ENCODE data around the gene GJB1.
"Not testable (repeated sequence)": the region's sequence is repeated elsewhere in the genome, so short reads cannot be mapped to it uniquely, and the experiment has no call there.

The GJB1 gene

GRCh38 chrX:71222929-71223328 is at the start of gene GJB1:
TSS of gene GJB1 (plus strand) at chrX:71223224. CDS start at chrX:71223708, 484 bp downstream.
- H3K4me3 ChIP-seq (ENCODE audit: low read depth, low read length) = no peak within 1 kb of the TSS
- peaks cover 6% of the 10 kb centered on the region for H3K4me1 ChIP-seq (ENCODE audit: control insufficient read depth, insufficient read depth, low read length)
- no peaks in the 10 kb centered on the region for H3K9me3 ChIP-seq (ENCODE audit: control insufficient read depth, insufficient read depth, low read length)
- no peaks in the 10 kb centered on the region for H3K36me3 ChIP-seq (ENCODE audit: control insufficient read depth, insufficient read depth, low read length)
- no peaks in the 10 kb centered on the region for H3K27me3 ChIP-seq (ENCODE audit: control insufficient read depth, insufficient read depth, low read length)
- no peak within 1 kb of the TSS for H3K9ac ChIP-seq (ENCODE audit: low read depth, low read length)

GRCh38 chrX:71173440-71173839 is 49.6 kb upstream of the GJB1 start:
- Histone ChIP-seq H3K4me3 (ENCODE audit: low read depth, low read length) (no peak overlapping the region), H3K9me3 (ENCODE audit: control insufficient read depth, insufficient read depth, low read length) (peaks cover 3% of the 10 kb centered on the region), H3K27me3 (ENCODE audit: control insufficient read depth, insufficient read depth, low read length) (no peaks in the 10 kb centered on the region), H3K4me1 (ENCODE audit: control insufficient read depth, insufficient read depth, low read length) (peaks cover 7% of the 10 kb centered on the region), H3K36me3 (ENCODE audit: control insufficient read depth, insufficient read depth, low read length) (no peaks in the 10 kb centered on the region), H3K9ac (ENCODE audit: low read depth, low read length) (no peak overlapping the region)

- H3K4me1 ChIP-seq (ENCODE audit: control insufficient read depth, insufficient read depth, low read length) = peaks cover 9% of the 10 kb centered on the region
- no peaks in the 10 kb centered on the region for H3K27me3 ChIP-seq (ENCODE audit: control insufficient read depth, insufficient read depth, low read length)
- no peak overlapping the region for H3K9ac ChIP-seq (ENCODE audit: low read depth, low read length)
- H3K36me3 ChIP-seq (ENCODE audit: control insufficient read depth, insufficient read depth, low read length) = no peaks in the 10 kb centered on the region
- no peaks in the 10 kb centered on the region for H3K9me3 ChIP-seq (ENCODE audit: control insufficient read depth, insufficient read depth, low read length)
- no peak overlapping the region for H3K4me3 ChIP-seq (ENCODE audit: low read depth, low read length)
These were observed 48.2 kb upstream of the GJB1 start for GRCh38 chrX:71174795-71175194.

GRCh38 chrX:71175531-71175930 is 47.5 kb upstream of the GJB1 start:
- no peak overlapping the region for H3K4me3 ChIP-seq (ENCODE audit: low read depth, low read length)
- H3K36me3 ChIP-seq (ENCODE audit: control insufficient read depth, insufficient read depth, low read length) = no peaks in the 10 kb centered on the region
- no peaks in the 10 kb centered on the region for H3K27me3 ChIP-seq (ENCODE audit: control insufficient read depth, insufficient read depth, low read length)
- no peak overlapping the region for H3K9ac ChIP-seq (ENCODE audit: low read depth, low read length)
- H3K4me1 ChIP-seq (ENCODE audit: control insufficient read depth, insufficient read depth, low read length) = peaks cover 8% of the 10 kb centered on the region
- no peaks in the 10 kb centered on the region for H3K9me3 ChIP-seq (ENCODE audit: control insufficient read depth, insufficient read depth, low read length)

- Histone ChIP-seq H3K9me3 (ENCODE audit: control insufficient read depth, insufficient read depth, low read length) (no peaks in the 10 kb centered on the region), H3K4me1 (ENCODE audit: control insufficient read depth, insufficient read depth, low read length) (peaks cover 2% of the 10 kb centered on the region), H3K9ac (ENCODE audit: low read depth, low read length) (no peak overlapping the region), H3K27me3 (ENCODE audit: control insufficient read depth, insufficient read depth, low read length) (no peaks in the 10 kb centered on the region), H3K36me3 (ENCODE audit: control insufficient read depth, insufficient read depth, low read length) (no peaks in the 10 kb centered on the region), H3K4me3 (ENCODE audit: low read depth, low read length) (no peak overlapping the region)
These were observed 45.7 kb upstream of the GJB1 start for GRCh38 chrX:71177327-71177726.

- Histone ChIP-seq H3K9ac (ENCODE audit: low read depth, low read length) (no peak overlapping the region), H3K4me3 (ENCODE audit: low read depth, low read length) (no peak overlapping the region), H3K9me3 (ENCODE audit: control insufficient read depth, insufficient read depth, low read length) (no peaks in the 10 kb centered on the region), H3K27me3 (ENCODE audit: control insufficient read depth, insufficient read depth, low read length) (no peaks in the 10 kb centered on the region), H3K36me3 (ENCODE audit: control insufficient read depth, insufficient read depth, low read length) (no peaks in the 10 kb centered on the region), H3K4me1 (ENCODE audit: control insufficient read depth, insufficient read depth, low read length) (peaks cover 12% of the 10 kb centered on the region)
These were observed 44.1 kb upstream of the GJB1 start for GRCh38 chrX:71178908-71179307.

- not testable (repeated sequence) for H3K4me3 ChIP-seq (ENCODE audit: low read depth, low read length); H3K9ac ChIP-seq (ENCODE audit: low read depth, low read length); H3K9me3 ChIP-seq (ENCODE audit: control insufficient read depth, insufficient read depth, low read length); H3K36me3 ChIP-seq (ENCODE audit: control insufficient read depth, insufficient read depth, low read length); H3K27me3 ChIP-seq (ENCODE audit: control insufficient read depth, insufficient read depth, low read length)
- peaks cover 12% of the 10 kb centered on the region for H3K4me1 ChIP-seq (ENCODE audit: control insufficient read depth, insufficient read depth, low read length)
These were observed 42.3 kb upstream of the GJB1 start for GRCh38 chrX:71180579-71181265.

- H3K4me1 ChIP-seq (ENCODE audit: control insufficient read depth, insufficient read depth, low read length) = peaks cover 12% of the 10 kb centered on the region
- H3K9me3 ChIP-seq (ENCODE audit: control insufficient read depth, insufficient read depth, low read length) = peaks cover 4% of the 10 kb centered on the region
- no peaks in the 10 kb centered on the region for H3K36me3 ChIP-seq (ENCODE audit: control insufficient read depth, insufficient read depth, low read length)
- peak overlapping the region; percentile 28 for H3K9ac ChIP-seq (ENCODE audit: low read depth, low read length)
- H3K4me3 ChIP-seq (ENCODE audit: low read depth, low read length) = peak overlapping the region; percentile 45
- no peaks in the 10 kb centered on the region for H3K27me3 ChIP-seq (ENCODE audit: control insufficient read depth, insufficient read depth, low read length)
These were observed 41.5 kb upstream of the GJB1 start for GRCh38 chrX:71181558-71181909.

- Histone ChIP-seq H3K9me3 (ENCODE audit: control insufficient read depth, insufficient read depth, low read length) (peaks cover 4% of the 10 kb centered on the region), H3K4me3 (ENCODE audit: low read depth, low read length) (peak overlapping the region; percentile 45), H3K27me3 (ENCODE audit: control insufficient read depth, insufficient read depth, low read length) (no peaks in the 10 kb centered on the region)
These were observed 40.9 kb upstream of the GJB1 start for GRCh38 chrX:71181910-71182799.

GRCh38 chrX:71182871-71183270 is 40.2 kb upstream of the GJB1 start:
- peaks cover 12% of the 10 kb centered on the region for H3K4me1 ChIP-seq (ENCODE audit: control insufficient read depth, insufficient read depth, low read length)
- H3K36me3 ChIP-seq (ENCODE audit: control insufficient read depth, insufficient read depth, low read length) = no peaks in the 10 kb centered on the region
- no peaks in the 10 kb centered on the region for H3K27me3 ChIP-seq (ENCODE audit: control insufficient read depth, insufficient read depth, low read length)
- peak overlapping the region; percentile 35 for H3K4me3 ChIP-seq (ENCODE audit: low read depth, low read length)
- peak overlapping the region; percentile 54 for H3K9ac ChIP-seq (ENCODE audit: low read depth, low read length)
- H3K9me3 ChIP-seq (ENCODE audit: control insufficient read depth, insufficient read depth, low read length) = peaks cover 4% of the 10 kb centered on the region

More at GRCh38 chrX:71181910-71182799, 40.9 kb upstream of the GJB1 start:
- Histone ChIP-seq H3K4me1 (ENCODE audit: control insufficient read depth, insufficient read depth, low read length) (peaks cover 12% of the 10 kb centered on the region), H3K36me3 (ENCODE audit: control insufficient read depth, insufficient read depth, low read length) (no peaks in the 10 kb centered on the region), H3K9ac (ENCODE audit: low read depth, low read length) (peak overlapping the region; percentile 54)

GRCh38 chrX:71183341-71183740 is 39.7 kb upstream of the GJB1 start:
- no peak overlapping the region for H3K9ac ChIP-seq (ENCODE audit: low read depth, low read length)
- H3K27me3 ChIP-seq (ENCODE audit: control insufficient read depth, insufficient read depth, low read length) = no peaks in the 10 kb centered on the region
- H3K36me3 ChIP-seq (ENCODE audit: control insufficient read depth, insufficient read depth, low read length) = no peaks in the 10 kb centered on the region
- H3K4me3 ChIP-seq (ENCODE audit: low read depth, low read length) = no peak overlapping the region
- peaks cover 12% of the 10 kb centered on the region for H3K4me1 ChIP-seq (ENCODE audit: control insufficient read depth, insufficient read depth, low read length)
- peaks cover 4% of the 10 kb centered on the region for H3K9me3 ChIP-seq (ENCODE audit: control insufficient read depth, insufficient read depth, low read length)

- no peak overlapping the region for H3K4me3 ChIP-seq (ENCODE audit: low read depth, low read length)
- no peaks in the 10 kb centered on the region for H3K36me3 ChIP-seq (ENCODE audit: control insufficient read depth, insufficient read depth, low read length)
- H3K4me1 ChIP-seq (ENCODE audit: control insufficient read depth, insufficient read depth, low read length) = peaks cover 12% of the 10 kb centered on the region
- no peak overlapping the region for H3K9ac ChIP-seq (ENCODE audit: low read depth, low read length)
- no peaks in the 10 kb centered on the region for H3K27me3 ChIP-seq (ENCODE audit: control insufficient read depth, insufficient read depth, low read length)
- peaks cover 4% of the 10 kb centered on the region for H3K9me3 ChIP-seq (ENCODE audit: control insufficient read depth, insufficient read depth, low read length)
These were observed 38.9 kb upstream of the GJB1 start for GRCh38 chrX:71184092-71184491.
